ENCODE measurements around the gene CCDC40. TPM values are rescaled to one million over a fixed set of nuclear protein-coding genes. Genes with fewer than 3 reads are reported as not detected.

The CCDC40 gene
- total RNA-seq, 1 experiment from 2014 or later: 3.9 TPM

DNA sequence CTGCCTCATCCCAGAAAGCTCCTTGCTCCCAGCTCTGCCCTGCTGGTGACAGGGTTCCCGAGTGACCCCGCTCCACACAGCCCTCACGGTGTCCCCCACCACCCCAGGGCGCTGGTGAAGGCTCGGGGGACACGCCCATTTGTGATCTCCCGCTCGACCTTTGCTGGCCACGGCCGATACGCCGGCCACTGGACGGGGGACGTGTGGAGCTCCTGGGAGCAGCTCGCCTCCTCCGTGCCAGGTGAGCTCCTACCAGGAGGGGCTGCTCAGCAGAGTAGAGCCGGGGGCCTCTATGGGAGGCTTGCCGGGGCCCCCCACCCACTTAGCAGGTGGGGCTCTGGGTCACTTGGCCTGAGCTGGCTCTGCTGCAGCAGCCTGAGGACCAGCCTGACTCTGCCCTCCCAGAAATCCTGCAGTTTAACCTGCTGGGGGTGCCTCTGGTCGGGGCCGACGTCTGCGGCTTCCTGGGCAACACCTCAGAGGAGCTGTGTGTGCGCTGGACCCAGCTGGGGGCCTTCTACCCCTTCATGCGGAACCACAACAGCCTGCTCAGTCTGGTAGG lies 76.1 kb downstream of the CCDC40 start:
- Histone ChIP-seq H3K4me3 (ENCODE audit: low read depth, low read length) (no peak overlapping the region), H3K36me3 (ENCODE audit: control insufficient read depth, insufficient read depth, low read length) (no peaks in the 10 kb centered on the region), H3K9me3 (no peaks in the 10 kb centered on the region), H3K4me1 (no peaks in the 10 kb centered on the region), H3K27me3 (replicated peaks; ENCODE audit: control insufficient read depth, insufficient read depth, low read length) (no peaks in the 10 kb centered on the region)
- ChIA-PET CTCF (interaction anchor here (0.8 kb wide), 1 partner anchor 12 kb away, joined by 3 read pairs; no protein-coding TSS in a partner anchor), POLR2A (no interaction called here)
- H3K4me1 Mint-ChIP-seq (ENCODE audit: low read depth, unreplicated experiment): no peaks in the 10 kb centered on the region
- no peak overlapping the region for H3K27ac Mint-ChIP-seq (ENCODE audit: unreplicated experiment)
- intact Hi-C loops (cut with micrococcal nuclease; ENCODE audit: unreplicated experiment): no loop called here
- H3K27me3 Mint-ChIP-seq (ENCODE audit: insufficient read depth, unreplicated experiment): no peaks in the 10 kb centered on the region
- BruUV-seq (replicated peaks): no TSS peak
- H3K36me3 Mint-ChIP-seq (ENCODE audit: insufficient read depth, unreplicated experiment): no peaks in the 10 kb centered on the region
- H3K9me3 Mint-ChIP-seq (ENCODE audit: unreplicated experiment): no peaks in the 10 kb centered on the region
- no peak overlapping the region for H3K4me3 Mint-ChIP-seq (ENCODE audit: unreplicated experiment)
- DNase-seq: no peak
- TF ChIP-seq, protein P1, sequence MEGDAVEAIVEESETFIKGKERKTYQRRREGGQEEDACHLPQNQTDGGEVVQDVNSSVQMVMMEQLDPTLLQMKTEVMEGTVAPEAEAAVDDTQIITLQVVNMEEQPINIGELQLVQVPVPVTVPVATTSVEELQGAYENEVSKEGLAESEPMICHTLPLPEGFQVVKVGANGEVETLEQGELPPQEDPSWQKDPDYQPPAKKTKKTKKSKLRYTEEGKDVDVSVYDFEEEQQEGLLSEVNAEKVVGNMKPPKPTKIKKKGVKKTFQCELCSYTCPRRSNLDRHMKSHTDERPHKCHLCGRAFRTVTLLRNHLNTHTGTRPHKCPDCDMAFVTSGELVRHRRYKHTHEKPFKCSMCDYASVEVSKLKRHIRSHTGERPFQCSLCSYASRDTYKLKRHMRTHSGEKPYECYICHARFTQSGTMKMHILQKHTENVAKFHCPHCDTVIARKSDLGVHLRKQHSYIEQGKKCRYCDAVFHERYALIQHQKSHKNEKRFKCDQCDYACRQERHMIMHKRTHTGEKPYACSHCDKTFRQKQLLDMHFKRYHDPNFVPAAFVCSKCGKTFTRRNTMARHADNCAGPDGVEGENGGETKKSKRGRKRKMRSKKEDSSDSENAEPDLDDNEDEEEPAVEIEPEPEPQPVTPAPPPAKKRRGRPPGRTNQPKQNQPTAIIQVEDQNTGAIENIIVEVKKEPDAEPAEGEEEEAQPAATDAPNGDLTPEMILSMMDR (IDR thresholded peaks at IDR 0.05; ENCODE audit: insufficient read depth in 1 of 2, low read depth in 1 of 2, low read length in 1 of 2, severe bottlenecking in 1 of 2, unreplicated experiment in 1 of 2): no peak

DNA sequence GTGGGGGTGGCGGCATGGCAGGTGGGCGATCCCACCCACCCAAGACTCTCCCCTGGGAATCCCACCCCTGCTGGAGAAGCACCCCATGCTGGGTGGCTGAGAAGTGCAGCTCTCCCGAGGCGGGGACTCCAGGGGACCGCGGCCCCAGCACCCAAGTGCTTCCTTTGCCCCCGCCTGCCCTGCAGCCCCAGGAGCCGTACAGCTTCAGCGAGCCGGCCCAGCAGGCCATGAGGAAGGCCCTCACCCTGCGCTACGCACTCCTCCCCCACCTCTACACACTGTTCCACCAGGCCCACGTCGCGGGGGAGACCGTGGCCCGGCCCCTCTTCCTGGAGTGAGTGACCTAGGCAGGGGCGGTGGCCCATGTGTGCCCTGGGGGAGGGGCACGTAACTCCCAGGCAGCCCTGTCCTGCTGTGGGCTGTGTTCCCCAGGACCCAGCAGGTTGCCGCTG lies 76.6 kb downstream of the CCDC40 start:
- no peaks in the 10 kb centered on the region for H3K27me3 Mint-ChIP-seq (ENCODE audit: insufficient read depth, unreplicated experiment)
- H3K4me3 Mint-ChIP-seq (ENCODE audit: unreplicated experiment): no peak overlapping the region
- no peak for DNase-seq
- Histone ChIP-seq H3K4me1 (no peaks in the 10 kb centered on the region), H3K36me3 (ENCODE audit: control insufficient read depth, insufficient read depth, low read length) (no peaks in the 10 kb centered on the region), H3K27me3 (replicated peaks; ENCODE audit: control insufficient read depth, insufficient read depth, low read length) (no peaks in the 10 kb centered on the region), H3K9me3 (no peaks in the 10 kb centered on the region), H3K4me3 (ENCODE audit: low read depth, low read length) (no peak overlapping the region)
- H3K9me3 Mint-ChIP-seq (ENCODE audit: unreplicated experiment): no peaks in the 10 kb centered on the region
- BruUV-seq (replicated peaks): no TSS peak
- TF ChIP-seq, protein P1 (IDR thresholded peaks at IDR 0.05; ENCODE audit: insufficient read depth in 1 of 2, low read depth in 1 of 2, low read length in 1 of 2, severe bottlenecking in 1 of 2, unreplicated experiment in 1 of 2): no peak
- no peaks in the 10 kb centered on the region for H3K4me1 Mint-ChIP-seq (ENCODE audit: low read depth, unreplicated experiment)
- intact Hi-C loops (cut with micrococcal nuclease; ENCODE audit: unreplicated experiment): no loop called here
- CTCF ChIA-PET: no interaction called here
- no peak overlapping the region for H3K27ac Mint-ChIP-seq (ENCODE audit: unreplicated experiment)
- H3K36me3 Mint-ChIP-seq (ENCODE audit: insufficient read depth, unreplicated experiment): no peaks in the 10 kb centered on the region
- POLR2A ChIA-PET: no interaction called here

DNA sequence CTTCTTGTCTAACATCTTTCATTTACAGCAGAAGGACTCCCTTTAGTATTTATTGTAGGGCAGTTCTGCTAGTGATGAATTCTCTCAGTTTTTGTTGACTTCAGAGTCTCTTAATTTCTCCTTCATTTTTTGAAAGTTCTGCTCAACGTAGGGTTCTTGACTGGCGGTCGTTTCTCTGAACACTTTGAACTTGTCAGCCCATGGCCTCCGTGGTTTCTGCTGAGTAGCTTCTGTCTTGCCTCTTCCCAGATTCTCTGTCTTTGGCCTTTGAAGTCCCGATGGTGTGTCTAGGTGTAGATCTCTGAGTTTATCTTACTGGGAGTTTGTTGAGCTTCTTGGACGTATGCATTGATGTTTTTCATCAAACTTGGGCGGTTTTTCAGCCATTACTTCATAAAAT lies 78.3 kb downstream of the CCDC40 start:
- no peak overlapping the region for H3K27ac Mint-ChIP-seq (ENCODE audit: unreplicated experiment)
- TF ChIP-seq, protein P1 (IDR thresholded peaks at IDR 0.05; ENCODE audit: insufficient read depth in 1 of 2, low read depth in 1 of 2, low read length in 1 of 2, severe bottlenecking in 1 of 2, unreplicated experiment in 1 of 2): no peak
- no TSS peak for BruUV-seq (replicated peaks)
- CTCF ChIA-PET: no interaction called here
- no peaks in the 10 kb centered on the region for H3K9me3 Mint-ChIP-seq (ENCODE audit: unreplicated experiment)
- Histone ChIP-seq H3K4me1 (no peaks in the 10 kb centered on the region), H3K9me3 (no peaks in the 10 kb centered on the region), H3K4me3 (ENCODE audit: low read depth, low read length) (no peak overlapping the region), H3K27me3 (replicated peaks; ENCODE audit: control insufficient read depth, insufficient read depth, low read length) (no peaks in the 10 kb centered on the region), H3K36me3 (ENCODE audit: control insufficient read depth, insufficient read depth, low read length) (no peaks in the 10 kb centered on the region)
- DNase-seq: no peak
- H3K4me3 Mint-ChIP-seq (ENCODE audit: unreplicated experiment): no peak overlapping the region
- no peaks in the 10 kb centered on the region for H3K27me3 Mint-ChIP-seq (ENCODE audit: insufficient read depth, unreplicated experiment)
- no peaks in the 10 kb centered on the region for H3K4me1 Mint-ChIP-seq (ENCODE audit: low read depth, unreplicated experiment)
- POLR2A ChIA-PET: no interaction called here
- intact Hi-C loops (cut with micrococcal nuclease; ENCODE audit: unreplicated experiment): no loop called here
- no peaks in the 10 kb centered on the region for H3K36me3 Mint-ChIP-seq (ENCODE audit: insufficient read depth, unreplicated experiment)
